ENCODE measurements around the gene ST8SIA3.

The ST8SIA3 gene

DNA sequence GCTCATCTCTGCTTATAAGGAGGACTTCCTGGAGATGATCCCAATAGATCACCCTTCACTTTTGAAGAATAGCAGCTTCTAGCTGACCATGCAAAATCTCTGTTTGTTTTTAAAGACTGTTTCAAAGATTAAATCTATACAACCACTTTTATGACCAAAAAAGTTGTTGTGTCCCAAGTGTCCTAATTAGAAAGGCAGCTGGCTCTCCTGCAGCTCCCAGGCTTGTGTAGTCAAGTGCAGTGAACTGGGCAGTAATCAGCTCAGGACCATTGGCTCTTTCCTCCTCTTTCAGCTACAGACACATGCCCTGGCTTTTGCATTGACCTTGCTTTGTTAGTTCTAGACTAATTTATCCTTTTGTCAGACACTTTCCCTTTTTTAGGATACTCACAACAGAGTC is 10.4 kb downstream of the ST8SIA3 start:
- no peak overlapping the region for H3K4me3 ChIP-seq (replicated peaks; ENCODE audit: insufficient read depth, low read length)
- H3K27me3 ChIP-seq (ENCODE audit: insufficient read depth, poor library complexity, severe bottlenecking), result peaks cover 11% of the 10 kb centered on the region
- H3K27ac ChIP-seq (replicated peaks), result no peak overlapping the region
- DNase-seq (ENCODE audit: low read depth in 1 of 2, low spot score in 1 of 2), result no peak
- TF ChIP-seq POLR2AphosphoS5 (IDR thresholded peaks at IDR 0.05; ENCODE audit: low read depth) (no peak), SPI1 (IDR thresholded peaks at IDR 0.05; ENCODE audit: borderline replicate concordance, low read depth) (no peak)
- TF ChIP-seq, protein P1, sequence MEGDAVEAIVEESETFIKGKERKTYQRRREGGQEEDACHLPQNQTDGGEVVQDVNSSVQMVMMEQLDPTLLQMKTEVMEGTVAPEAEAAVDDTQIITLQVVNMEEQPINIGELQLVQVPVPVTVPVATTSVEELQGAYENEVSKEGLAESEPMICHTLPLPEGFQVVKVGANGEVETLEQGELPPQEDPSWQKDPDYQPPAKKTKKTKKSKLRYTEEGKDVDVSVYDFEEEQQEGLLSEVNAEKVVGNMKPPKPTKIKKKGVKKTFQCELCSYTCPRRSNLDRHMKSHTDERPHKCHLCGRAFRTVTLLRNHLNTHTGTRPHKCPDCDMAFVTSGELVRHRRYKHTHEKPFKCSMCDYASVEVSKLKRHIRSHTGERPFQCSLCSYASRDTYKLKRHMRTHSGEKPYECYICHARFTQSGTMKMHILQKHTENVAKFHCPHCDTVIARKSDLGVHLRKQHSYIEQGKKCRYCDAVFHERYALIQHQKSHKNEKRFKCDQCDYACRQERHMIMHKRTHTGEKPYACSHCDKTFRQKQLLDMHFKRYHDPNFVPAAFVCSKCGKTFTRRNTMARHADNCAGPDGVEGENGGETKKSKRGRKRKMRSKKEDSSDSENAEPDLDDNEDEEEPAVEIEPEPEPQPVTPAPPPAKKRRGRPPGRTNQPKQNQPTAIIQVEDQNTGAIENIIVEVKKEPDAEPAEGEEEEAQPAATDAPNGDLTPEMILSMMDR (IDR thresholded peaks at IDR 0.05; ENCODE audit: insufficient read depth, low read length), result no peak
- TF ChIP-seq, protein P2, sequence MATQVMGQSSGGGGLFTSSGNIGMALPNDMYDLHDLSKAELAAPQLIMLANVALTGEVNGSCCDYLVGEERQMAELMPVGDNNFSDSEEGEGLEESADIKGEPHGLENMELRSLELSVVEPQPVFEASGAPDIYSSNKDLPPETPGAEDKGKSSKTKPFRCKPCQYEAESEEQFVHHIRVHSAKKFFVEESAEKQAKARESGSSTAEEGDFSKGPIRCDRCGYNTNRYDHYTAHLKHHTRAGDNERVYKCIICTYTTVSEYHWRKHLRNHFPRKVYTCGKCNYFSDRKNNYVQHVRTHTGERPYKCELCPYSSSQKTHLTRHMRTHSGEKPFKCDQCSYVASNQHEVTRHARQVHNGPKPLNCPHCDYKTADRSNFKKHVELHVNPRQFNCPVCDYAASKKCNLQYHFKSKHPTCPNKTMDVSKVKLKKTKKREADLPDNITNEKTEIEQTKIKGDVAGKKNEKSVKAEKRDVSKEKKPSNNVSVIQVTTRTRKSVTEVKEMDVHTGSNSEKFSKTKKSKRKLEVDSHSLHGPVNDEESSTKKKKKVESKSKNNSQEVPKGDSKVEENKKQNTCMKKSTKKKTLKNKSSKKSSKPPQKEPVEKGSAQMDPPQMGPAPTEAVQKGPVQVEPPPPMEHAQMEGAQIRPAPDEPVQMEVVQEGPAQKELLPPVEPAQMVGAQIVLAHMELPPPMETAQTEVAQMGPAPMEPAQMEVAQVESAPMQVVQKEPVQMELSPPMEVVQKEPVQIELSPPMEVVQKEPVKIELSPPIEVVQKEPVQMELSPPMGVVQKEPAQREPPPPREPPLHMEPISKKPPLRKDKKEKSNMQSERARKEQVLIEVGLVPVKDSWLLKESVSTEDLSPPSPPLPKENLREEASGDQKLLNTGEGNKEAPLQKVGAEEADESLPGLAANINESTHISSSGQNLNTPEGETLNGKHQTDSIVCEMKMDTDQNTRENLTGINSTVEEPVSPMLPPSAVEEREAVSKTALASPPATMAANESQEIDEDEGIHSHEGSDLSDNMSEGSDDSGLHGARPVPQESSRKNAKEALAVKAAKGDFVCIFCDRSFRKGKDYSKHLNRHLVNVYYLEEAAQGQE (IDR thresholded peaks at IDR 0.05; ENCODE audit: insufficient replicate concordance, low read depth), result no peak

DNA sequence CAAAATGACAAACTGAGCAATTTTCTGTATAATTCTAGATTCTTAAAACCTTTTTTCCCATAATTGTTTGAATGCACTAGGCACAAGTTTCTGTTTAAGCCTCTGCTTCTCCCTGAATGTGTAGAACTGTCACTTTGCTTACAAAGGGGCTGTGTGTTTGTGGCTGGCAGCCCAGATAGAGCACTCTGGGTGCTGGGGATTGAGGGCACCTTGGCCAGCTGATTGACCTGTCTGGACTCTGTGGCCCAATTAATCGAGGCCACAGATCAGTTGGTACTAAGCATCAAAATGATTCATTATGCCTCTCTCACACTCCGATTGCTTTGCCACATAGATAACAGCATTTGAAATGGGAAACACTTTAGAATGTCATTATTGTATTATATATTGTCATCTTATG is 12.1 kb downstream of the ST8SIA3 start:
- H3K27me3 ChIP-seq (ENCODE audit: insufficient read depth, poor library complexity, severe bottlenecking), result peaks cover 11% of the 10 kb centered on the region
- TF ChIP-seq POLR2AphosphoS5 (IDR thresholded peaks at IDR 0.05; ENCODE audit: low read depth) (no peak), GABPA (IDR thresholded peaks at IDR 0.05; ENCODE audit: low read depth) (no peak), SPI1 (IDR thresholded peaks at IDR 0.05; ENCODE audit: borderline replicate concordance, low read depth) (no peak)
- TF ChIP-seq, protein P1 (IDR thresholded peaks at IDR 0.05; ENCODE audit: insufficient read depth, low read length), result no peak
- TF ChIP-seq, protein P2 (IDR thresholded peaks at IDR 0.05; ENCODE audit: insufficient replicate concordance, low read depth), result no peak
- no peak overlapping the region for H3K4me3 ChIP-seq (replicated peaks; ENCODE audit: insufficient read depth, low read length)
- DNase-seq (ENCODE audit: low read depth in 1 of 2, low spot score in 1 of 2), result no peak
- no peak overlapping the region for H3K27ac ChIP-seq (replicated peaks)

DNA sequence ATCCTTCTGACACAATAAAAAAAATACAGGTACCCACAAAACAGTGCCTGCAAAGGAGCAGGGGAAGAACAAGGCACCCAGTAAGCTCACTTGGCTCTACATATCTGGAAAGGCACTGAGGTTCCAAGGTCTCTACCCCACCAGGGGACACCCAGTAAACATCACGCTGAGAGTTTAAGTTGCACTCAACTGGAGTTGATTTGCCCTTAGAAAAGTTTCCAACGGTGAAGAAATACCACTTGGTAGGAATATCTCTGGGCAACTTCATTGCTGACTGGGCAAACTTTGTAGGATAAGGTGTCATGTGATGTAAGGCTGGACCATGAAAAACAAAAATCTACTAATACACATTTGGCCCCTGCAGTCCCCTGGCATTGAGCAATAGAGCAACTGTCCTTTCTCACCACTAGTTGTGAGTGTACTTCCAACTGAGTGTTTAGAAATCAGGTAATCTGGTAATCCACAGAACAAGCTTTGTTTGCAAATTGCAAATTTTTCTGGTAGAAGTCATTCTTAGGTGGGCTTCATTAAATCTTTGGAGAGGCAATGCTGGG is 14.2 kb downstream of the ST8SIA3 start:
- DNase-seq (ENCODE audit: low read depth in 1 of 2, low spot score in 1 of 2), result no peak

More for the DNA sequence above, 14.2 kb downstream of the ST8SIA3 start:
- TF ChIP-seq SPI1 (IDR thresholded peaks at IDR 0.05; ENCODE audit: borderline replicate concordance, low read depth) (no peak), POLR2AphosphoS5 (IDR thresholded peaks at IDR 0.05; ENCODE audit: low read depth) (no peak), GABPA (IDR thresholded peaks at IDR 0.05; ENCODE audit: low read depth) (no peak)
- TF ChIP-seq, protein P1 (IDR thresholded peaks at IDR 0.05; ENCODE audit: insufficient read depth, low read length), result no peak
- TF ChIP-seq, protein P2 (IDR thresholded peaks at IDR 0.05; ENCODE audit: insufficient replicate concordance, low read depth), result no peak
- no peak overlapping the region for H3K27ac ChIP-seq (replicated peaks)
- no peak overlapping the region for H3K4me3 ChIP-seq (replicated peaks; ENCODE audit: insufficient read depth, low read length)
- H3K27me3 ChIP-seq (ENCODE audit: insufficient read depth, poor library complexity, severe bottlenecking), result peaks cover 10% of the 10 kb centered on the region
